M059J (cell line): ENCODE data around the gene MAP3K1. TPM values are rescaled to one million over a fixed set of nuclear protein-coding genes. Genes with fewer than 3 reads are reported as not detected.
"Not testable (repeated sequence)": the region's sequence is repeated elsewhere in the genome, so short reads cannot be mapped to it uniquely, and the experiment has no call there.

ENCODE experiments used
- DNase-seq: peaks from one replicate; pipeline ENCODE4 v3.0.0-alpha.2; 2012; ENCODE audit warnings: low read depth
- total RNA-seq: library from RNA; depleted of rRNA; stranded (reverse); fragments of >200 nt; shearing (Covaris generic); gene quantifications from 2 replicates; pipeline ENCODE4 v1.2.3, GENCODE V29; 2014

Gene MAP3K1
- total RNA-seq, 1 experiment from 2014 or later = 15.4 TPM

- DNase-seq = peak; percentile 77
Observed at GRCh38 chr5:56816546-56817081, 1.3 kb downstream of the MAP3K1 start.

DNA sequence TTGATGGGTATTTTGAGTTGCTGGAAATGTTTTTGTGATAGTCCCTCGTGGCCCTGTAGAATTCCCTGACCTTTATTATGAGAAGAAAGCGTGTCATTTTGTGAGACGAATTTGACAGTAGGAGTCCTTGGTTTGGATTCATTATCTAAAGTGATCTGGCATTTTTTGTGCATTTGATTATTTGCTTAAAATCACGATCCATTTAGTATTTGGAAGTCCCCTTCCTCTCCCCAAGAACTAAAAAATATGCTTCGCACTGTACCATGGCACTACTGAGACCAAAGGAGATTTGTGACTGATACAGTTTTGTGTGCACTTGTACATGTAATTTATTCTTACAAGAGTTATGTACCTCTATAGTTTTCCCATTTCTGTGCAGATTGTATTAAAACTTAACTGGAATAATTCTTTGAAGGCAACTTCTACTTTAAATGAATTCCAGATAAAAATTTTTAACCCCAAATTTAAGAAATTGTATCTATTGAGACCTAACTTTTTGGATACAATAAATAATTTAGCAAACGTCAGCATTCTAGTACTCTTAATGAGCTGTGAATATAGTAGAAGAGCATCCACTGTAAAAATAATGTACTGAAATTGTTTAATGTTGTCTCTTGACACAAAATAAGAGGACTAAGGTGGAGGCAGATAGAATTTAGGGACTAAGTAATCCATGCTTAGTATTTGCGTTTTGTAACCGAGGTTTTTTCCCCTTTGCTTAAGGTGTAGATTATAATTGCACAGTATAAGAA is 2.1 kb downstream of the MAP3K1 start:
- DNase-seq = no peak

DNA sequence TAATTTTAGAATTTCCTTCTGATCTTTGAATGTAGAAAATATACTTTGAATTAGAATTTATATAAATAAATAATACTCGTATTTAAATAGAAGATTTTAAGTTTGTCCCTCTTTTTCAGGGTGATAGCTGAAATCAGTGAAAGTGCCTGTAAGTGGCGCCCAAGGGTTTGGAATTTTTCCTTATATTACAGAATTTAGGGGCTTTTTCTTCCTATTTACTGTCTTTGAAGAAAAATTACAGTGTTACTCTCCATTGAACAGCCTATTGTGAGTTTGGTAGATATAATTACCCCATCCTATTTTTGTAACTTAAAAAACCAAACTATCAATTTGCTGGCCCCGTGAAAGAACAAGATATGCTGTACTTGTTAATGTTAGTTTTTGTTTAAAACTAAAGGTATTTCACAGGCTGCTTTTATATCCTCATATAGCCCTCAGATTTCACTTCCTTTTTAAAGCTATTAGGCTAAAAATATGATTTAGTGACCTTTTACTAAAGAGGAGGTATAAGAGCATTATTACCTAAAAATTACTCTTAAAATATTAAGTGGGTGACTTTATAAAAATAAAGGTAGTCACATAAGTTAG is 3.2 kb downstream of the MAP3K1 start:
- DNase-seq = no peak

DNA sequence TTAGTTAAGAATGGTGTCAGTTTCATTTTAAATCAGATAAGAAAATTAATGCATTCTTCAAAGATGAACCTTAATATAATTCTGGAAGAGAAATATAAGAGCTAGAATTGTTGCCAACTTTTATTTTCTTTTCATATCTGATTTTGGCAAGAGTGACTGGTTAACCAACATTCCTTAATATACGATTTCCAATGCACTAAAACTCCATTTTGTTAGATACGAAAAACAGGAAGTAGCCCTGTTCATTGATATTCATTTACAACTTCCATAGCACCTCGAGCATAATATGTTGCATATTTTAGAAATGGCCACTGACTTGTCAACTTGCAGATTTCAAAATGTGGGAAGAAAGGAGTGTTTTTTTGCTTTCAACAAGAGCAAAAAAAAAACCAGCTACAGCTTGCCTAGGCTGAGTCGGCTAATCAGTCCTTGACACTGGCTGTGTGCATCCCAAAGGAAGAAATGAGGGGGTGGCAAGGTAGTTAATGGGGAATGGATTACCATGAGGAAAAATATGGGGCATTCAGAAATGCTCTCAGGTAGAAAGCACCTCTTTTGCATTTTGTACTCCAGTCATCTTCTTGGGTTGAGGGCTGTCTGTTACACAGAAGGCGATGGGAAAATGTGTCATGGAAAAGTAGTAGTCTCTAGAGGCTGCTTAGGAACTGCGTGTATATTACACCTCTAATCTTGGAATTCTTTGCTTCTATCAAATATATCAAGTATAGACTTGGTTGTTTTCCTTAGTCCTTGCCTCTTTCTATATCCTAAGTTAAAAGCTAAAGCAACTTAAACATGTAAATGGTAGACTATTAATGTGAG is 3.9 kb downstream of the MAP3K1 start:
- no peak for DNase-seq

GRCh38 chr5:56821868-56822267 is 6.5 kb downstream of the MAP3K1 start:
- not testable (repeated sequence) for DNase-seq

- no peak for DNase-seq
Observed at GRCh38 chr5:56822981-56823380, 7.6 kb downstream of the MAP3K1 start.

GRCh38 chr5:56824019-56824418 is 8.7 kb downstream of the MAP3K1 start:
- DNase-seq = no peak

- DNase-seq = peak; percentile 23
Observed at GRCh38 chr5:56825222-56825824, 10.0 kb downstream of the MAP3K1 start.

DNA sequence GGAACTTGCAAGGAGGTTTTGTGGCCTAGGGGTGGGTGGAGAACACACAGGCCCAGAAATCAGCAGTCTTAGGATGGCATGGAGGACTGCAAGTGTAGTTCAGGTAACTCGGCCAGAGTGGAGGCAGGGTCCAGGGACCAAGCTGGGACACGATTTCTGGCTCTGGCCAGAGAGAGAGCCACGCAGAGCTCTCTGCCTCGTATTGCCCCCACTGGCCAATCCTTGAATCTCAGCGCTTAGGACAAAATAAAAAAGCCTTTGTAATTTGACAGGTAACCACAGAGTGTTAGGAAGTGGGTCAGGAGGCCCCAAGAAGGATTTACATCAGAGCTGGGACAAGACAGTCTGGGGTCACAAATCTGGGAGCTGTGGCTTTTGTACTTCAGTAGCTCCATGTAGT is 11.7 kb downstream of the MAP3K1 start:
- peak; percentile 13 for DNase-seq

- DNase-seq = no peak
Observed at GRCh38 chr5:56827924-56828323, 12.6 kb downstream of the MAP3K1 start.

- DNase-seq = peak; percentile 84
Observed at GRCh38 chr5:56829137-56829908, 14.0 kb downstream of the MAP3K1 start.

- no peak for DNase-seq
Observed at GRCh38 chr5:56831773-56832172, 16.4 kb downstream of the MAP3K1 start.

GRCh38 chr5:56833325-56833724 is 18.0 kb downstream of the MAP3K1 start:
- no peak for DNase-seq

DNA sequence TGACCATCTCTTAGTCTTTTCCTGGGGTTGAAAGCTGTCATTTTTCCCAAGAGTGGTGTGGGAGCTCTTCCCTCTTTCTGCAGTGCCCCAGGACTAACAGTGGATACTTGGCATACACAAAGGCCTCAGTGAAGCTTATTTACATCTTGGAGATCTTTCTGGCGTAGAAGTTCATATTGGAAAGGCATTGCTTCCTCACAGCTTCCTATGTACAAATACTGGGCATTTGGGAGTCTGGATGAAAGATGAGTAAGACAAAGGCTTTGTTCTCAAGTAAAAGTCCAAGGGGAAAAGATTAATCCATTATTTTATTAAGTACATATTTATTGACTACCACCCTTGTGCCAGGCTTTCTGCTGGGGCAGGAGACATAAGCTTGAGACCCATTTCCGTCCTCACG is 22.0 kb downstream of the MAP3K1 start:
- no peak for DNase-seq

- DNase-seq = no peak
Observed at GRCh38 chr5:56837956-56838355, 22.6 kb downstream of the MAP3K1 start.

- peak; percentile 77 for DNase-seq
Observed at GRCh38 chr5:56838409-56839039, 23.2 kb downstream of the MAP3K1 start.

- DNase-seq = no peak
Observed at GRCh38 chr5:56839062-56839461, 23.7 kb downstream of the MAP3K1 start.

GRCh38 chr5:56840597-56840996 is 25.2 kb downstream of the MAP3K1 start:
- DNase-seq = no peak

DNA sequence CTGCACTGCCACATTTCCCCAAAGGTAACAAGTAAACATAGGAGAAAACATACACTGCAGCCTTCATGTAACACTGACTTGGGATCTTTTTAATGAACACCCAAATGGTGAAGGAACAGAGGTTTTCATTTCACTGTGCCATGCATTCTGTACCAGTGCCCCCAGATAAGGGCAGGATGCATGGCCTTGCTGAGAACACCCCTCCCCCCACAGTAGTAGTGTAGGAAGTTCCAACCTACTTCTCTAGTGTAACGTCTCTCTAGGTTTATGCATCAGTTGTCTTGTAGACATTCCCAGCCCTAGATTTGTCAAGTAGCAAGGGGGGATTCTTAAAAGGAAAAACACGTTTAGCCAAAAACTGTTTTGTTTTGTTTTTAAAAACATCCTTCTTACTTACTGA is 29.9 kb downstream of the MAP3K1 start:
- DNase-seq = no peak

DNA sequence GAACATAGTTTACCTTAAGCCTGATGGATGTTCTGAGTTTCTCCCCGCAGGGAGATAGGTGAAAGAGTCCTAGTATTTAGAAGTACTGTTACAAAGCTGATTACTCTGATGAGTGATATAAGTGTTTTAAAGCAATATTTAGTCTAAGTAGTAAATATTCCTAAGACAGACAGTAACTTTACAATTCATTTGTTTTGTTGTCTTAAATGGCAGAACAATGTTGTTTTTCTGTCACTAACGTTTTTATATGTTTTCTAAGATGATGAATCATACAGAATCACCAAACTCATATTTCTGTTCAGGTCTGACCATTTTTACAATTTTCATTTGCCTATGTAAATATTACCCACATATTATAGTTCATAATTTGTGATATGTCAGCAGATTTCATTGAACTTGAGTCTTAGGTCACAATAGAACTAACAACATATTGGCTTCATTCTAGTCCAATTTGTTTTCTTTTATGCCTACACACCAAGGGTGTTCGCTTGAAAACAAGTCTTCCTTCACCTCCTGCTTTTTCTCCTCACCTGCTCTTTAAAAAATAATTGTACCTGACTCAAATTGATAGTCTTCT is 30.6 kb downstream of the MAP3K1 start:
- no peak for DNase-seq
